ENCODE measurements around the gene RTP5.
A peak's percentile ranks its signal among the peaks of the same experiment; 100 is the strongest.

RTP5 gene

DNA sequence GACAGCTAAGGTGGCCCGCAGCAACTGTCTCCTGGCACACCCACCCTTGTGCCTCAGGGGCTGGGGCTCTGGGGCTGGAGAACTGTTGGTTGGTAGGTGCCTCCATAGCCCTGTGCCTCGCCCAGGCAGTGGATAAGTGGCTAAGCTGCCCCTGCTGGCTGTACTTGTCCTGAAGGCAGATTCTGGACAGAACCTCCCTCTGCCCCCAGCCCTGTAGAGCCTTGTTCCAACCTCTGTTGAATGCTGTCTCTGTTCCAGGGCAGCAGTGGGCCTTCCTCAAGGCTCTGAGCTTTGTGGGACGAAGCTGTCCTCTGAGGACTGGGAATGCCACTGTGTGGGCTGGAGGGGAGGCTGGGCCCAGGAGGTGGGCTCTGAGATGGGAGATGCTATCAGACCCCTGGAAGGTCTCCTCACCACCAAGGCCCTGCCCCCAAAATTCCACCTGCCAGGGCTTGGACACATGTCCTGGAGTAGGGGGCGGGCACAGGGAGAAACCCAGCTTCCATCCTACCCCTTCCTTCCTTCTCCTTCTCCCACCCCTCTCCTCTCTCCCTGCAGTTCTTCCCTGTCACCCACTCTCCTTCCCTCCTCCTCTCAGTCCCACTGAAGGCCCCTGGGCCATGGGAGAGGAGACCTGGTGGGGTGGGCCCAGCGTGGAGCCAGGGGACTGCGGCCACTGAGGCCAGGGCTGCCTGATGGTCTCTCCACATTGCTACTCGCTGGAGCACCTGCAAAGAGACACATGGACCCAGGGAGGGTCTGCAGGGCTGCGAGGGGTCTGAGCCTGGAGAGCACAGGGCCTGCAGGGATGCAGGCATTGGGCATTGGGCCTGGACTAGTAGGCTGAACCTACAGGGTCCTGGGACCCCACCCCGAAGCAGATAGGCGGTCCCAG lies 9.1 kb upstream of the RTP5 start:
- DNase-seq (ENCODE audit: low spot score in 2 of 2) (no peak), ATAC-seq (peak; percentile 9)
- Mint-ChIP-seq H3K4me1 (peaks cover 77% of the 10 kb centered on the region), H3K36me3 (peaks cover 76% of the 10 kb centered on the region), H3K9me3 (peaks cover 5% of the 10 kb centered on the region), H3K27ac (peak overlapping the region; percentile 91), H3K4me3 (peak overlapping the region; percentile 66)

- Mint-ChIP-seq H3K9me3 (peaks cover 5% of the 10 kb centered on the region), H3K4me3 (peak overlapping the region; percentile 66), H3K27ac (peak overlapping the region; percentile 91), H3K4me1 (peaks cover 76% of the 10 kb centered on the region), H3K36me3 (peaks cover 75% of the 10 kb centered on the region)
- DNase-seq (ENCODE audit: low spot score in 2 of 2) (no peak), ATAC-seq (no peak)
These were observed 8.3 kb upstream of the RTP5 start for GRCh38 chr2:241861264-241861663.

DNA sequence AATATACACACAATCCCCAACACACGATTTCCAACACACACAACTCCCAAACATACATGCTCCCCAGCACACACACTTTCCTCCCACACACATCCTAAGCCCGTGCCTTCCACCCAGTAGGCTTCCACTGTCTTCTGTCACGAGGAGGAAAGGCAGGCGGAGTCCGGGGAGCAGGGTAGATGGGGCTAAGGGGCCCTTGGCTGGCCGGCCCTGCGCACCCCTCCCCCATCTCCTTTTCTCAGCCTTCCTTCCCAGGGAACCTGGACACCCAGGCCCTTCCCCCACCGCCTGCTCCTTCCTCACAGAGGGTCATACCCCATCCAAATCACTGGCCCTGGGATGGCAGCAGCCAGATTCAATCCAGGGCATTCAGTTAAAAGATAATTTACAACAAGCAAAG lies 7.4 kb upstream of the RTP5 start:
- H3K4me1 Mint-ChIP-seq, result peaks cover 73% of the 10 kb centered on the region
- peak overlapping the region; percentile 66 for H3K4me3 Mint-ChIP-seq
- peaks cover 5% of the 10 kb centered on the region for H3K9me3 Mint-ChIP-seq
- H3K27ac Mint-ChIP-seq, result peak overlapping the region; percentile 91
- no peak for ATAC-seq
- peaks cover 67% of the 10 kb centered on the region for H3K36me3 Mint-ChIP-seq
- no peak for DNase-seq (ENCODE audit: low spot score in 2 of 2)

- Mint-ChIP-seq H3K27ac (peak overlapping the region; percentile 91), H3K4me3 (peak overlapping the region; percentile 66), H3K9me3 (peaks cover 5% of the 10 kb centered on the region), H3K36me3 (peaks cover 58% of the 10 kb centered on the region), H3K4me1 (peaks cover 81% of the 10 kb centered on the region)
- DNase-seq (ENCODE audit: low spot score in 2 of 2) (no peak), ATAC-seq (peak; percentile 69)
These were observed 6.6 kb upstream of the RTP5 start for GRCh38 chr2:241862775-241863535.

GRCh38 chr2:241863536-241863954 lies 6.0 kb upstream of the RTP5 start:
- peak overlapping the region; percentile 66 for H3K4me3 Mint-ChIP-seq
- H3K36me3 Mint-ChIP-seq, result peaks cover 52% of the 10 kb centered on the region
- peak in 1 of 2 donors; percentile 89 for DNase-seq (ENCODE audit: low spot score in 2 of 2)
- H3K9me3 Mint-ChIP-seq, result peaks cover 5% of the 10 kb centered on the region
- peak; percentile 60 for ATAC-seq
- H3K27ac Mint-ChIP-seq, result peak overlapping the region; percentile 91
- H3K4me1 Mint-ChIP-seq, result peaks cover 87% of the 10 kb centered on the region

- peaks cover 48% of the 10 kb centered on the region for H3K36me3 Mint-ChIP-seq
- H3K27ac Mint-ChIP-seq, result peak overlapping the region; percentile 91
- DNase-seq (ENCODE audit: low spot score in 2 of 2), result no peak
- peaks cover 94% of the 10 kb centered on the region for H3K4me1 Mint-ChIP-seq
- no peak for ATAC-seq
- H3K4me3 Mint-ChIP-seq, result peak overlapping the region; percentile 66
- peaks cover 5% of the 10 kb centered on the region for H3K9me3 Mint-ChIP-seq
These were observed 5.2 kb upstream of the RTP5 start for GRCh38 chr2:241864168-241864849.

GRCh38 chr2:241864850-241865213 lies 4.7 kb upstream of the RTP5 start:
- peak overlapping the region; percentile 91 for H3K27ac Mint-ChIP-seq
- no peak for DNase-seq (ENCODE audit: low spot score in 2 of 2)
- peak overlapping the region; percentile 66 for H3K4me3 Mint-ChIP-seq
- peaks cover 5% of the 10 kb centered on the region for H3K9me3 Mint-ChIP-seq
- H3K4me1 Mint-ChIP-seq, result peaks cover 92% of the 10 kb centered on the region
- peaks cover 43% of the 10 kb centered on the region for H3K36me3 Mint-ChIP-seq
- ATAC-seq, result no peak

DNA sequence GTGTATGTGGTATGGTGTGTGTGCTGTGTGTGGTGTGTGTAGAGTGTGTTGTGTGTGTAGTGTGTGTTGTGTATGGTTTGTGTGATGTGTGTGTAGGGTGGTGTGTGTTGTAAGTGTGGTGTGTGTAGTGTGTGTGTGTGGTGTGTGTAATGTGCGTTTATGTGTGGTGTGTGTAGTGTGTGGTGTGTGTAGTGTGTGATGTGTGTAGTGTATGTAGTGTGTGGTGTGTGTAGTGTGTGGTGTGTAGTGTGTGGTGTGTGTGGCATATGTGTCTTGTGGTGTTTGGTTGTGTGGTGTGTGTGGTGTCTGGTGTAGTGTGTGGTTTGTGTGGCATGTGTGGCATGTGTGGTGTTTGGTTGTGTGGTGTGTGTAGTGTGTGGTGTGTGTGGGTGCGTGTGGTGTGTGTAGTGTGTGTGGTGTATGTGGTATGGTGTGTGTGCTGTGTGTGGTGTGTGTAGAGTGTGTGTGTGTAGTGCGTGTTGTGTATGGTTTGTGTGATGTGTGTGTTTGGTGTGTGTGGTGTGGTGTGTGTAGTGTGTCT lies 4.0 kb upstream of the RTP5 start:
- peaks cover 41% of the 10 kb centered on the region for H3K36me3 Mint-ChIP-seq
- peaks cover 5% of the 10 kb centered on the region for H3K9me3 Mint-ChIP-seq
- H3K27ac Mint-ChIP-seq, result peak overlapping the region; percentile 91
- H3K4me1 Mint-ChIP-seq, result peaks cover 86% of the 10 kb centered on the region
- H3K4me3 Mint-ChIP-seq, result peak overlapping the region; percentile 66
- no peak for ATAC-seq
- no peak for DNase-seq (ENCODE audit: low spot score in 2 of 2)

DNA sequence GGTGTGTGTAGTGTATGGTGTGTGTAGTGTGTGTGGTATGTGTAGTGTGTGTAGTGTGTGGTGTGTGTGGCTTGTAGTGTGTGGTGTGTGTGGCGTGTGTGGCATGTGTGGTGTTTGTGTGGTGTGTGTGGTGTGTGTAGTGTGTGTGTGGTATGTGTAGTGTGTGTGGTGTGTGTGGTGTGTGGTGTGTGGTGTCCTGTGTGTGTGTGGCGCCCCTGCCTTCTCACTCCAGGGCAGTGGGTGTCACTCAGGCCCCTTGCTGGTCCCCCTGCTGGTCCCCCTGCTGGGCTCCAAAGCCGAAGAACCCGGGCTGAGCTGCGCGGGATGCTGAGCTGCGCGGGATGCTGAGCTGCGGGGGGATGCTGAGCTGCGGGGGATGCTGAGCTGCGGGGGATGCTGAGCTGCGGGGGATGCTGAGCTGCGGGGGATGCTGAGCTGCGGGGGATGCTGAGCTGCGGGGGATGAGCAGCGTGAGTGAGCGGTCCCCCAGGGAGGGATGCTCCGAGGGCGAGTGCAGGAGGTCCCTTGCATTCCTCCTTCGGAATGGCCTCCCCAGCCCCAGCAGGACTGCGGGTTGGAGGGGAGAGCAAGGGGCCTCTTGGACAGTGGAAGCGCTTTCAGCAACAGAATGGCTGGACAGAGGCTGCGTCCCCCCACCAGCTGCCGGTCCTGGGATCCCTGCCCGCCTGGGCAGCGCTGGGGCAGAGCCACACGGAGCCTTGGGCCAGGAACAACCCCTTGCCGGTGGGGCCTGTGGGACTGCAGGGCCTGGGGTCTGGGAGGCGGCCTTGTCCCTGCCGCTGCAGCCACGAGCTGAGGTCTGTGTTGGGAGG lies 3.4 kb upstream of the RTP5 start:
- H3K4me1 Mint-ChIP-seq, result peaks cover 86% of the 10 kb centered on the region
- ATAC-seq (peak; percentile 2), DNase-seq (ENCODE audit: low spot score in 2 of 2) (no peak)
- peak overlapping the region; percentile 91 for H3K27ac Mint-ChIP-seq
- H3K9me3 Mint-ChIP-seq, result peaks cover 5% of the 10 kb centered on the region
- peak overlapping the region; percentile 66 for H3K4me3 Mint-ChIP-seq
- H3K36me3 Mint-ChIP-seq, result peaks cover 44% of the 10 kb centered on the region

GRCh38 chr2:241866790-241867645 lies 2.5 kb upstream of the RTP5 start:
- no peak for ATAC-seq
- H3K4me3 Mint-ChIP-seq, result peak overlapping the region; percentile 66

DNA sequence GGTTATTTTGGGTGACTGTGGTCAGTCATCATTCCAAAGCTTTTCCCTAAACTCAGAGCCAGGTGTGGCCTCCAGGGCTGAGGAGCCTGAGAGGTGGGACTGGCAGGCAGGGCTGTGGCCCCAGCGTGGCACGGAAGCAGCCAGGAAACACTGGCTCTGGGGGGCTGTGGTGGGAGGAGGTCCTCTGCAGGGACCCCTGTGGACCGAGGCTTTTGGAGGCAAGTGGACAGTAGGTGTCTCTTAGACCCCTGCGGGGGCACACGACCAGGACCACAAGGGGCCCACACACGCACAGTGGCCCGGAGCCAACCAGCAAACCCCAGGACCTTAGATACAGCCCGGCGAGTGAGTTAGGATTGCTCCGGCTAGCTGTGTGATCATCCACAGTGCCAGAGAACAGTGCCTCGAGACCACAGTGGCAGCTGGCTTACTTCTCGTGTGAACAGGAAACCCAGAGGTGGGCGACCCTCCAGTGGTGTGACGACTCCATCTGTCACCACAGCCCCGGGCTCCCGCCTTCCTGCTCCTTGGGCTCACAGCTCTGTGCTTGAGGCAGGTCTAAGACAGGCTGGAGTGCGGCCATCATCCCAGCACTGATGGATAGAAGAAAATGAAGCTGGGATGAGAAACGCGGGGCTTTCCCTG lies 1.6 kb upstream of the RTP5 start:
- peak overlapping the region; percentile 66 for H3K4me3 Mint-ChIP-seq
- H3K4me1 Mint-ChIP-seq, result peaks cover 84% of the 10 kb centered on the region
- H3K27ac Mint-ChIP-seq, result peak overlapping the region; percentile 55
- peak; percentile 77 for ATAC-seq
- DNase-seq (ENCODE audit: low spot score in 2 of 2), result no peak
- peaks cover 5% of the 10 kb centered on the region for H3K9me3 Mint-ChIP-seq
- peaks cover 40% of the 10 kb centered on the region for H3K36me3 Mint-ChIP-seq

More at GRCh38 chr2:241866790-241867645, 2.5 kb upstream of the RTP5 start:
- peaks cover 42% of the 10 kb centered on the region for H3K36me3 Mint-ChIP-seq
- peaks cover 84% of the 10 kb centered on the region for H3K4me1 Mint-ChIP-seq
- no peak overlapping the region for H3K27ac Mint-ChIP-seq
- peaks cover 5% of the 10 kb centered on the region for H3K9me3 Mint-ChIP-seq
- DNase-seq (ENCODE audit: low spot score in 2 of 2), result no peak

GRCh38 chr2:241868661-241869081 lies 858 bp upstream of the RTP5 start:
- peaks cover 80% of the 10 kb centered on the region for H3K4me1 Mint-ChIP-seq
- peak overlapping the region; percentile 66 for H3K4me3 Mint-ChIP-seq
- DNase-seq (ENCODE audit: low spot score in 2 of 2) (no peak), ATAC-seq (peak; percentile 19)
- H3K9me3 Mint-ChIP-seq, result peaks cover 5% of the 10 kb centered on the region
- peaks cover 32% of the 10 kb centered on the region for H3K36me3 Mint-ChIP-seq
- peak overlapping the region; percentile 55 for H3K27ac Mint-ChIP-seq

DNA sequence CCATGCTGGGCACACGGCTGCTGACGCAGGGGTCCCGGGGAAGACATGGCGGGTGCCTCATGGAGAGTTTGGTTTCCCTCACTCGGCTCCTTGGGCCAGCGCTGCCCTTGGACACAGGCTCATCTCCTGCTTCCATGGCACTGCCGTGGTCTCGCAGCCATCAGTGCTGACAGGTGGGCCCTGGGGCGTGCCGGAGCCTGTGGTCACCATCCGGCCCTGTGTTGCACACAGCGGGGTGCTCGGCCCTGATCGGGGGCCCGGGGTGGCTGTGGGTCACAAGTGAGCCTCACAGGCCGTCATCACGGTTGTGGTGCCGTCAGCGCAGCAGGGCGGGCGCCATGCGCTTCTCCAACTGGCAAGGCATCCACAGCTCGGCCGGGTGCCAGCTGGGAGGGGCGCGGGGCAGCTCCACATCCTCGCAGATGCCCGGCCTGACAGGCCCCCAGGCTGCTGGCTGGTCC lies 582 bp downstream of the RTP5 start:
- H3K27ac Mint-ChIP-seq, result no peak overlapping the region
- H3K9me3 Mint-ChIP-seq, result no peaks in the 10 kb centered on the region
- H3K4me1 Mint-ChIP-seq, result peaks cover 73% of the 10 kb centered on the region
- ATAC-seq (no peak), DNase-seq (ENCODE audit: low spot score in 2 of 2) (no peak)
- no peak overlapping the region for H3K4me3 Mint-ChIP-seq
- H3K36me3 Mint-ChIP-seq, result peaks cover 18% of the 10 kb centered on the region

Measured in stimulated activated effector memory CD8-positive, alpha-beta T cell treated with anti-CD3 and anti-CD28 coated beads, Interleukin-12 subunit alpha, Interleukin-12 subunit beta, amount 100 ng/mL, for 72 hours (primary cell).